Globus pallidus (tissue), 1 donor: Measurements from ENCODE around the gene AKNAD1.
"Not testable (repeated sequence)": the region's sequence is repeated elsewhere in the genome, so short reads cannot be mapped to it uniquely, and the experiment has no call there.

Experiments used
- DNase-seq: peaks from one replicate; pipeline ENCODE4 v3.0.0-alpha.2; 2015; ENCODE audit warnings: low spot score

AKNAD1 gene

DNA sequence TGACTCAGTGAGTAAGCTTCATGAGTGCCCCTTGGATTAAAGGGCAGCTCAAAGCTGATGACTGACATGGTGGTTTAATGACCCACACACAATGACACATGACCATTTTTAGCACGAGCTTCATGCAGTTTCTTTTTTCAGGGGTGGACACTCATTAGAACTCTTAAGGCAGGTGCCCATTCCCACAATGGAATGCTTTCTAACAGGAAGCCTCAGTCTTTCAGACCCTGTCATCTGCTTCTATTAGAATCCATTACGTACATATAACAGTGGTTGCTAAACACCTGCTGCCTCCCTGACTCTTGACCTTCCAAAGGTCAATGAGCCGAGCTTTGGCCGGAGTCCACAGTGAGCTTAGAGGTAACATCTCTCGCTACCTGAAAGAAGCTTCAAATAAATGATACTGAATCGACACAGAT, 27.4 kb downstream of the AKNAD1 start:
- DNase-seq: no peak

DNA sequence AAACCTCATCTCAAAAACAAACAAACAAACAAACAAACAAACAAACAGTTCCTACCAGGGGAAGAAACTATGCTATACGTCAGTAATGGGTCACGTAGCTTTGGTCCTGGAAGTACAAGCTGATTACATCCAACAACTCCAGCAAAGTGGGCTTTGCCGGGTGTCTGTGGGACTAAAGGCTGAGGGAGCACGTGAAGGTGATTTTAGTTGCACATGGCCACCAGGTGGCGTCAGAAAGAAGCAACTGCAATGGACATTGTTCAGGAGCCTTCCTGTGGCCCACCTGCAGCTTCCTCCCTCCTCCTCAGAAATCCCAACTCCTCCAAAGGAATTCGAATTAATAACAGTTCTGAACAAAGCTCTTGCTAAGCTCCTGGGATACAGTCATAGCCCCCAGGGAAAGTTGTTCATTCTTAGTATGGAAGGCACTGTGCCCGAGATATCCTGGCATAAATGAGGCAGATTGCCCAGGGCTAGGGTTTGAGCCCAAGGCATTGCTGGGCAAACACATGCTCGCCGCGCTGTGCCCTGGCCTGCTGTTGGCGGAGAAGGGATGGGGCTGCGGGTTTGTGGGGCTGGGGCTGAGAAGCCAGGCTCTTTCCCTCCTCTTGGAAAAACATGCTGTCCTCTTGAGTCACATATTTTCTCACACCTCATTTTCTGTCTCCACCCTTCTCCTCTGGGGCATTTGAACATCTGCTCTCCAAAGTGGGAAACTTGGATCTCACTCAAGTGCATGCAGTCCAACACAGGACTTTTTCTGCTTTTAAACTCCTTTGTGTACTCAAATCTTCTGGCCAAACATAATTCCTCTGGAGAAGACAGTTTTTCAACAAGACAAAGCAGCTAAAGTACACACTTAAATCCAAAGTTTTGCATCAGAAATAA, 28.6 kb downstream of the AKNAD1 start:
- DNase-seq: peak; percentile 87

DNA sequence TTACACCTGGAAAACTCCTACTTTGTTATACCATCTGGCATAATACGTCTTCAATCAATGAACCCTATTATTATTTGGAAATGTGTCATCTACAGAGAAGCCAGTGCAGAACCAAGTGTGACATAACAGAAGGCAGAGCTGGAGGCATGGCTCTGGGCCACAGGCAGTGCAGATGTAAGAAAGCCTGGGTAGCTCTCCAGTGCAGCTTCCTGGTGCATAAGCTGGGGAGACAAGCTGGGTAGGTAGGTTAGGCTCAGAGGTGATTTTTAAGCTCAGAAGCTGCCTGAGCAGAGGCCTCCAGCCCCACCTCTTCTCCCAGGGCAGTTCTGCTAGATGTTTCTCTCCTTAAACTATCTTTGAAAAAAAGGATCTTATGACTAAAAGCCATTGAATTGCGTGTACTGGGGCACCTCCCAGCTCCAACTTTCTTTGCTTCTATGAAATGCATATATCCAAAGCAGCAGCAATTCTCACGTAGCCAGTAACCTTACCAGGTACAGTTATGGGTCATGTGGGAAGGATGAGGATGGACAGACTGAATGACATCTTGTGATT, 30.7 kb downstream of the AKNAD1 start:
- peak; percentile 58 for DNase-seq

DNA sequence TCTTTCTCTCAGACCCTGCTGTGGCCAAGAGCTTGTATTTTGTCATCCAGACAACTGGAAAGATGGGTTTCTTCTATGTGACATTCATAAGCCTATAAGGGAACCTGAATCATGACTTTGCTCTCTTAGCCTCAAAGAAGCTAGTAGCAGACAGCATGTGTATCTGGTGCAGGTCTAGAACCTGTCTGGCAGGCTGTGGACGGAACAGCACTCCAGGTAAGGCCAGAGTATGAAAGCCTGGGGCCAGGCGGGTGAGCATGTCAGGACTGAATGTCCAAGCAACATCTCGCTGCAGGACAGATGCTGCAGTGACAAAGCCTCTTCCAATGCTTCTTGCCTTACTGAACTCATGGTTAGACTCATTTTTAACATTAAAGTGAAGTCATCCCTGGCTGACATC, 32.8 kb downstream of the AKNAD1 start:
- DNase-seq: no peak

DNA sequence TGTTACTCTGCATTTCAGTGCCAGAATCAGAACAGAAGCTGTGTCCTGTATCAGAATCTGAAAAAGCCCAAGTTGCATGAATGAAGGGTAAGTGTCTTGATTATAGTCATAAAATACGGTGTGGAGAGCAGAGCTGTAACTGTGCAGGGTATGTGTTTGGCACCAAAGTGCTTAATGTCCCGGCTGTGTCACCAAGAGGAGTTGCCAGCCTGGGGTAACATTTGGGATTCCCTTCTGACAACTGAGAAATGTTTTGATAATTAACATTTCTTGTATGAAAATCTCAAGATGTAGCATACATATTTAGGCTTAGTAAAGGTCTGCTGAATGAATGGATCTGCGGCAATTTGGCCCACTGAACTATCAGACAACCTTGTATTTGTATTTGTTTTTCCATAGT, 33.3 kb downstream of the AKNAD1 start:
- no peak for DNase-seq

DNA sequence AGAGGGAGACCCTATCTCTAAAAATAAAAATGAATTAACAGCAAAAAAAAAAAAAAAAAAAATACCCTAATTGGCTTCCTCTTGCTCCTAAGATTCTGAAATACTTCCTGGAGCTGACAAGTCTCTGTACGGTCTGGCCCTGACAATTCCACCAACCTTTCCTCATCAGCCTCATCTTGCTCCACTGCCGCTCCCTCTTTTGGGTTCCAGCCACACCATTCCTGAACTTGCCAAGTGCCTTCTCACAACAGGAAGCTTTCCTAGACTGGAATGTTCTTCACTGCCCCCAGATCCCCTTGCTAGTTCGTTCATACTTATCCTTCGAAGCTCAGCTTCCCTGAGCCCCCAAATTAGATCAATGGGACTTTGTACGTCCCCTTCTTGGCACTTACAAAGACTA, 37.0 kb downstream of the AKNAD1 start:
- no peak for DNase-seq

DNA sequence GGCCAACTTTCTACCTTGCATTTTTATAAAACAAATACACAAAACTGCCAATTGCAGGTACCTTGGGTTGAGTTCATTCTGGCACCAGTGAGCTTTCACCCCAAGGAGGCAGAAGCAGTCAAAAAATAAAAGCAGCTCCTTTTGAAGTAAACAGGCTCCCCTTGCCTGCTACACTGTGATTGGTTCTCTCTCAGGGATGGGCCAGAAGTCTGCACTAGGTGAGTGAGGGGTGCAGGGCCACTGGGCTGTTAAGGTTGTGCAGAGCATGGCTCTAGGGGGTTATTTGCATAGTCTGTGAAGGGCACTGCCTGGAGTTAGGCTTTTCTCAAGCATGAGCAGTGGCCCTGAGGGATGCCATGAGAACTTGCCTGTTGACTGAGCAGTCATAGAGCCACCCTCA, 39.1 kb downstream of the AKNAD1 start:
- DNase-seq: no peak

DNA sequence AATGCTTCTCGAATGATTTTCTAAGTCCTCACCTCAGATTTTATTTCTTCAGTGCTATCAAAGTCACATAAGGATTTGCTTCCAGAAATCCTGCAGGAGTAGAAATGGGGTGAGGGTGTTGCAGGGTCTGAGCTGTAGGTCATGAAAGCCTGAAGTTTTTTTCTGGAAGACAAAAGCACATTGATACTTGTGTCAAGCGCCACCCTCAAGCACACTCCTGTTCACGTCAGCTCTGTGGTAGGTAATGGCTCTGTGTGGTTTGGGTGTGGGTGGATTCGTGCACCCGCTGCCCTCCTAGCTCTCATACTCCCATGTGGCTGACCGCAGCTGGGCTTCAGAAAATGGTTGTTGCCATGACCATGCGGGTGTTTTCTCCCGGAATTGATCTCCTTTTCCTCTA, 39.9 kb downstream of the AKNAD1 start:
- peak; percentile 80 for DNase-seq

DNA sequence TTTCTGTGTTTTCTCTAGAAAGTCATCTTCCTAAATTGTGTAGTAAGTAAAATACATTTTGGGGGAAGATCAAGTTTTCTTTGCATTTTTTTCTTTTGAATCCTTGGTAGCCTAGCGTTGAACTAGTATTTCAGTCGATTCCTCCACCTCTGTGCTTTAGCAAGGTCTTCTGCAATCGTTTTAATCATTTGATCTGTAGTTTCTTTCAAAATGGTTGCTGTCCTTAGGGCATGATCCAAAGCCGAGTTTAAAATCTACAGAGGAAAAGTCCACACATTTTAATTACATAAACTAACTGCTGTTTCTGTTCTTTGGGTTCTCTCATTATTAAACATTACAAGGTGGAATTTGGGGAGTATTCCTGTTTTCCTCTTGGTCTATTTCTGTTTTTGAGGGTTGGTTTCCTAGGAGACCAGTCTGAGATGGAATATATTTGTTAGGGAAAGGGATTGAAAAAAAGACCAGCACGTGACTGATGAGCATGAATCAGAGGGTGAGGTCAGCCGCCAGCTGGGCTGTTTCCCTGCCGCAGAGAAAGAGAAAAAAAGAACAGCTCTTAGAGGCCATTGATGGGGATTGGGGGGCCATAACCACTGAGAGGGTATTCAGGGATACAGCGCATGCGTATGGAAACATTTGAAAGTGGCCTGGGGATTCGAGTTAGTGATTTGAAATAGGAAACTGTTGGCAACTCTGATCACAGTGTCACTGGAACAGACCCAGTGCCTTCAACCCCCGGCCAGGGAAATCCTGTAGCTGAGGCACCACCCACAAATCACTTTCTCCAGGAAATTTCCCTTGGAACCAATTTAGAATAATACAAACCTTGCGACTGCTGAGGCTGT, 40.6 kb downstream of the AKNAD1 start:
- DNase-seq: peak; percentile 96

DNA sequence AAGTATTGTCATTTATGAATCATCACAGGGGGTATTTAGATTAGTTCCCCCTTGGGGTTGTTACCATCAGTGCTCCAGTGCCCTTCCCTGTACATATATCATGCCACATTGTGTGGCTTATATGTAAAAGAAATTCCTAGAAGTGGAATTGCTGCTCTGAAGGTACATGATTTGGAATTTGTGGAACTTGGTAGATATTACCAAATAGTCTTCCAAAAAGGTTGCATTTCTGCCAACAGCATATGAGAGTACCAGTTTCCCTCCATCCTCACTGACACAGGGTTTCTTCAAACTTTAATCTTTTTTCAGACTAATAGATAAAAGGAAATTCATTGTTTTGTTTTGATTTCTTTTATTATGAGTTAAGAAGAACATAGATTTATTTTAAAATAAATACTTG, 41.3 kb downstream of the AKNAD1 start:
- DNase-seq: peak; percentile 29

DNA sequence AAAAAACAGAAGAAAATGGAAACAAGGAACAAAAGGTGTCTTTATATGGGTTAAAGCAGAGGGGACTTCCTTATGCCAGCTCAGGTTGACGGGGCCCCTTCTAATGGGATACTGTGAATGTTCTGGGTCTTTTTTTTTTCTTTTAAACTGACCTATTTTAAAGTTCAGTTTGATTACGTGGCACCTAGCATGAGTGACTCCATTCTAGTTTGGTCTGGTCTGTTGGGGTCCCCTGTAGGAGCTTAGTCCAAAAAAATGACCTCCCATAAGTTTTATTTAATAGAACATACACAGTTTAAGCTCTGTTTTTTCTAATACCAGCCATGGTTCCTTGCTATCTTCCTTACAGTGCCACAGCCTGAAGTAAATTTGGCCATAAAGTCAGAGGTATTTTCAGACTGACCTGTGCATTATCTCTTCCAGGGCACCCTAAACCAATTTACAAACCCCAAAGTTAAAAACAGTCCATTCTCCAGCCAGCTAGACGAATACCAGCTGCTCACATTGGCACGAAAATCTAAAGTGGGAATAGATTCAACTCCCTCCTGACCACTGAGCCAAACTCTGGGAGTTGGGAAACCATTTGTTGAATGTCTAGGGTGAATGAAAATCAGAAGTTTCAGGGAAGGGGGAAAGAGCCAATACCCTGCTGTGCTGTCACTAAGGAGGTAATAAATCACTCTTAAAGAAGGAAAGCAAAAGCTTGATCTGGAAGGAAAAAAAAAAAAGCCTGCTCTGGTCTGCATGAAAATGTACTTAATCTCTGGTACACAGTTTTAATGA, 42.4 kb downstream of the AKNAD1 start:
- peak; percentile 71 for DNase-seq

DNA sequence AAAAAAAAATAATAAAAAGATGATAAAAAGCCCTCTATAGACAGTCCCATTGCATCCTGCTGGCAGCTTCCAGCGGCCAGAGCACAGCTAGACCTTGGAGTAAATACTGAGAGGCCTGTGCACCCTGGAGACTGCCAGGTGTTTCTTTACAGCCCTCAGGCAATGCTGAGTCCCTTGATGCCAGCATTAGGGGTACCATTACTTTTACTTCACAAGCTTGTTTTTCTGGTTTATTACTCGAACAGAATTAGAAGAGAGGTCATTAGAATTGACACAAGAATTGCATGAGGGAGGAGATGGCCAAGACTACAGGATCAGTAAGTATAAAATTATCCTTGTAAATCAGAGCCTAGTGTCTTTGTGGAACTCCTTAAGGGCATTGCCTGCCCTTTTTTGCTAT, 43.6 kb downstream of the AKNAD1 start:
- DNase-seq: no peak

DNA sequence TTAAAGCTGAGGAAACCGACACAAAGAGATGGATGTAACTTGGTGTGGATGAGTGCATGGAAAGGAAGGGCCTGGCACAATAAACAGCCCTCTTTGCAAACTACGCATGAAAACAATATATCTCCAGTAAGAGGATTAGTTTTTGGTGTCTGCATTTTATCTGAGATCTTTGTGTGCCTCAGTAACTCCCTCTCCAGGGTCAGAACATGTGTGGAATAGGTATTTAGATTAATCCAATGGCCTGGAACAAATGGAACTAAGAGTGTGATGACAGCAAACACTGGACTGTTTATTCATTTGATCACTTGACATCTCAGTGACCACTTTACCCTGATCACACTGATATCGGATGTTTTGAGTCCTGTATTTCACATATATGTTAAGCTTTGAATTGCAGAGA, 45.3 kb downstream of the AKNAD1 start:
- DNase-seq: no peak

DNA sequence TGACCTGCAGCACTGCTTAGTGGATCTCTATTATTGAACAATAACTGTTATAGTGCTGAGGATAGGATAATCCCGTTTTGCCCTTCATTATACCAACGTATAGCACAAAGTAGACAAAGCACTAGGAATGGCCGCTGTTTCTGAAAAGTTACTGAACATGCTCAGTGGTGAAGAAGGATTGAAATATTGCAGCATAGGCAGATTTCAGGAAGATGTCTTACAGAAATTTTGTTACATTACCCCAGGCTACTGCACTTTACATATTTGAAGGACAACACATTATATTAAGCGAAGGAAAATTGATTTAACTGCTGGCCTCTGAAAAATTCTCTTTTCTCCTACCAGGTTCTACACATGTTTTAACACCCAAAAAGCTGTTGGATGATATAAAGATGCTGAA, 48.5 kb downstream of the AKNAD1 start:
- DNase-seq: no peak

DNA sequence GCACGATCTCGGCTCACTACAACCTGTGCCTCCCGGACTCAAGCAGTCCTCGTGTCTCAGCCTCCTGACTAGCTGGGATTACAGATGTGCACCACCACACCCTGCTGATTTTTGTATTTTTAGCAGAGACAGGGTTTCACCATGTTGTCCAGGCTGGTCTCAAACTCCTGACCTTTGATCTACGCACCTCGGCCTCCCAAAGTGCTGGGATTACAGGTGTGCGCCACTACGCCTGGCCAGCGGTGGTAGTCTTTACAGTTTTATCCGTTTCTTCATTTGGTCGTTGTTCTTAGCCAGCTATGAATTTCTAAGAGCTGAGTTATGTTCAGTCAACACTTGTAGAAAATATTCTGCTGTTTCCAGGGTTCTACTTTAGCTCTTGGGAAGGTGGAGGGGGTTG, 53.3 kb downstream of the AKNAD1 start:
- DNase-seq: no peak

DNA sequence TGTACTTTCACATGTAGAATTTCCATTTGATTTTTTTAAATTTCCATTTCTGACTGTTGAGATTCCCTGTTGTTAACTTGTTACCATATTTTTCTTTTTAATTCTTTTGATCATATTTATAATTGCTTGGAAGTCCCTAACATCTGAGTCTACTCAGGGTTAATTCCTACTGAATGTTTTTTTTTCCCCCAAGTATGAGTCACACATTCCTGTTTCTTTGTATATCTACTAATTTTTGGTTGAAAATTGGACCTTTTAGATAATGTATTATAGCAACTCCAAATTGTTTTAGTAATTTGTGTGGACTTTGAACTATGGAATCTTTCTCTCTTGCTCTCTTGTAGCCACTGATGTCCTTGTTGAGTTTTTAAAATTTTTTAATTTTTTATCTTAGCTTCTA, 55.8 kb downstream of the AKNAD1 start:
- no peak for DNase-seq

DNA sequence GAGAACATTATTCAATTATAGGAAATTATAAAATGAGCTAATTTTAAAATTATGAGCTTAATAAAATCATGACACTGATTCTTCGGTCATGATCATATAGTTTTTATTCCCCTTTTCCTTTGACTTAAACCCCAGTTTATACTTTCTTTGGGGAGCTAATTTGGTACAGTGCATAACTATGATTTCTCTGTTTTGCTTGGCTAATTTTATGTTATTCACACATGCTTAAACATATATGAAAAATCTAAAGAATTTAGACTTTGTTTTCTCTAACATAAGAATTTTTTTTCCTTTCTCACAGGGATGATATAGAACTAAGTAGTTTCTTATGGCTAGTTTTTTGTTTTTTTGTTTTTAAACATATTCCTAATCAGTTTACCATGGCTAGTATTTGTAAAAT, 57.9 kb downstream of the AKNAD1 start:
- no peak for DNase-seq

DNA sequence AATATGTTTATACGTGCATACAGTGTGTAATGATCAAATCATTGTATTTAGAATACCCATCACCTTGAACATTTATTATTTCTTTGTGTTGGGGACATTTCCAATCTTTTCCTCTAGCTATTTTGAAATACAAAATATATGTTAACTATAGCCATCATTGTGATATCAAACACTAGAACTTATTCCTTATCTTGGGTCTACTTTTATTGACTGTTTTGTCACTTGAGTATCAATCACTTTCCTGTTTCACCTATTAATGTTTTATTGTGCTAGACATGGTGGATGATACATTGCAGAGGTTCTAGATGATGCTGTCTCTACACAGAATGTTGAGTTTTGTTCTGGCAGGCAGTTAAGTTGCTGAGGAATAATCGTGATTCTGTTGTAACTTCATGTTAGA, 64.5 kb downstream of the AKNAD1 start:
- no peak for DNase-seq

DNA sequence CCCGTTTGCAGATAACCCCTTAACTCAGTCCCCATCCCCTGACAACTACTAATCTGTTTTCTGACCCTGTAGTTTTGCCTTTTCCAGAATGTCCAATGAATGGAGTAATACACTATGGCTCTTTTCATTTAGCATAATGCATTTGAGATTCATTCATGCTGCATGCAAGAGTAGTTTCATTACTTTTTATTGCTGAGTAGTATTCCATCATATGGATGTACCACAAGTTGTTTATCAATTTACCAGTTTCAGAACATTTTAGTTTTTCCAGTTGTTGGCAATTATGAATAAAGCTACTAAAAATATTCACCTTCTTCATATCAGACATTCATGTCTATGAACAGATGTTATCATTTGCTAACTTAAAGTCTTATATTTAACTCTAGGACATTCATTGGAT, 65.1 kb downstream of the AKNAD1 start:
- no peak for DNase-seq

DNA sequence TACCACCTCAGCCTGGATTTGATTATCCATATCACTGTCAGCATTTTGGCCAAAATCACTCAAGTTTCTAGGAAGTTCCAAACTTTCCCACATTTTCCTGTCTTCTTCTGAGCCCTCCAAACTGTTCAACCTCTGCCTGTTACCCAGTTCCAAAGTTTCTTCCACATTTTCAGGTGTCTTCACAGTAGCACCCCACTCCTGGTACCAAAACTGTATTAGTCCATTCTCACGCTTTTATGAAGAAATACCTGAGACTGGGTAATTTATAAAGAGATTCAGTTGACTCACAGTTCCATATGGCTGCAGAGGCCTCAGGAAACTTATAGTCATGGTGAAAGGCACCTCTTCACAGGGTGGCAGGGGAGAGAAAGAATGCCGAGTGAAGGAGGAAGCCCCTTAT, 71.0 kb downstream of the AKNAD1 start:
- no peak for DNase-seq

DNA sequence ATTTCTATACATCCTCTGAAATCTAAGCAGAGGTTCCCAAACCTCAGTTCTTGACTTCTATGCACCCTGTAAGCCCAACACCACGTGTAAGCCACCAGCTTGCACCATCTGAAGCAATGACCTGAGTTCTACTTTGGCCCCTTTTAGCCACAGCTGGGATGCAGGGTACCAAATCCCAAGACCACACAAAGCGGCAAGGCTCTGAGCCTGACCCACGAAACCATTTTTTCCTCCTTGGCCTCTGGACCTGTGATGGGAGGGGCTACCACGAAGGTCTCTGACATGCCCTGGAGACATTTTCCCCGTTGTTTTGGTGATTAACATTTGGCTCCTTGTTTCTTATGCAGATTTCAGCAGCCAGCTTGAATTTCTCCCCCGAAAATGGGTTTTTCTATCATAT, 71.6 kb downstream of the AKNAD1 start:
- no peak for DNase-seq

DNA sequence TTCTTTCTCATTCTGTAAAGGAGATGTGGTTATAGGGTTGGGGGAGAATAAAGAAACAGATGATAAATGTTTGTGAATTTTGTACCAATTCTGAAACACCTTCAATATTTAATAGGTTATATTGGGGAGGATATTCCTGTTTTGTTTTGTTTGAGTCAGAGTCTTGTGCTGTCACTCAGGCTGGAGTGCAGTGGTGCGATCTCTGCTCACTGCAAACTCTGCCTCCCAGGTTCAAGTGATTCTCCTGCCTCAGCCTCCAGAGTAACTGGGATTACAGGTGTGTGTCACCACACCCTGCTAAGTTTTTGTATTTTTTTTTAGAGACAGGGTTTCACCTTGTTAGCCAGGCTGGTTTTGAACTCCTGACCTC, 75.3 kb downstream of the AKNAD1 start:
- DNase-seq: not testable (repeated sequence)
